Measurements from ENCODE around the gene SLC2A9.

The SLC2A9 gene

DNA sequence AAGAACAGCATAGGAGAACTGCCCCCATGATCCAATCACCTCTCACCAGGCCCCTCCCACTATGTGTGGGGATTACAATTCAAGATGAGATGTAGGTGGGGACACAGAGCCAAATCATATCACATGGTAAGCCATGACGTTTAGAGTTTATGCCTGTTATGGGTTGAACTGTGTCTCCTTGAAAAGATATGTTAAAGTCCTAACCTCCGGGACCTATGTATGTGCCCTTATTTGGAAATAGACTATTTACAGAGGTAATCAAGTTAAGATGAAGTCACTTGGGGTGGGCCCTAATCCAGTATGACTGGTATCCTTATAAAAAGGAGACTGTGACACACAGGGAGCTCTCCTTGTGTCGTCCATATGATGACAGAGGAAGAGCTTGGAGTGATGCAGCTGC lies 25.2 kb upstream of the SLC2A9 start:
- H3K4me3 ChIP-seq (ENCODE audit: control insufficient read depth, low read depth, low read length), result no peak overlapping the region
- DNase-seq (ENCODE audit: low read depth), result no peak
- no peak for TF ChIP-seq CTCF (IDR thresholded peaks at IDR 0.05; ENCODE audit: control insufficient read depth, insufficient read depth, low read depth, low read length, missing control alignments)

DNA sequence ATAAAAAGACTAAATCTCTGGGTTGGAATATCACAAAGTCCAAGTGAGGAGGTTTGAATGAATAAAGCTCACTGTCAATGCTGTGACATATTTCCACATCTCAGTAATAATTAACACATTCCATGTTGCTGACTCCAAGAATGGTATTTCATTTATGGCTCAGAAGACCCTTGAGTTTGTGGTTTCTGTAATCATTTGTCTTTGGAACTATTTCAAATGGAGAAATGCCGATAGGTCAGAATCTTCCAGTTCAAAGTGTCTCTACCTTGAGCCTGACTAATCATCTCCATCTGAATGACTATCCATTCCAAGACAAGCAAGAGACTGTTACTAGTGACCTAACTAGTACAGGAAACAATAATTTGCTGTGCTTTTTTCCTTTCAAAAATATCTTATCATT lies 24.2 kb upstream of the SLC2A9 start:
- no peak for TF ChIP-seq CTCF (IDR thresholded peaks at IDR 0.05; ENCODE audit: control insufficient read depth, insufficient read depth, low read depth, low read length, missing control alignments)
- no peak overlapping the region for H3K4me3 ChIP-seq (ENCODE audit: control insufficient read depth, low read depth, low read length)
- no peak for DNase-seq (ENCODE audit: low read depth)

DNA sequence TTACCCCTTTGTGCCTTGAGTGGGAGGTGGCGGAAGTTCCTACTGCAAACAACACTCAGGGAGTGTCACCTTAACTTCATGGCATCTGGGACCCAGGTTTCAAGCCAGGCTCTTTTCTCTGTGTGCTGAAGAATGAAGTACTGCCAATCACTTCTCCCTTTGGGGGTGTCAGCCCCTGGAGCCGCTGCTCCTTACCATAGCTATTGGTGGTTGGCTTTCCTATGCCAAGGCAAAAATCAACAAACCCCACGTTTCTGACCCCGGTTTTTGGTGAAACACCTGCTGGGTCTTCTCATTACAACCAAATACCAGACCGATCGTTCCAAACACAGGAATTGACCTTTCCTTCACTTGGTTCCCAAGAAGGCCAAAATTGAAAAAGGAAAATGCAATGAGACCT lies 19.7 kb upstream of the SLC2A9 start:
- TF ChIP-seq CTCF (IDR thresholded peaks at IDR 0.05; ENCODE audit: control insufficient read depth, insufficient read depth, low read depth, low read length, missing control alignments), result no peak
- H3K4me3 ChIP-seq (ENCODE audit: control insufficient read depth, low read depth, low read length), result no peak overlapping the region
- no peak for DNase-seq (ENCODE audit: low read depth)

- no peak for DNase-seq (ENCODE audit: low read depth)
- TF ChIP-seq CTCF (IDR thresholded peaks at IDR 0.05; ENCODE audit: control insufficient read depth, insufficient read depth, low read depth, low read length, missing control alignments), result no peak
Measured at GRCh38 chr4:10040049-10040892, 19.0 kb upstream of the SLC2A9 start.

GRCh38 chr4:10036807-10037342 lies 15.6 kb upstream of the SLC2A9 start:
- DNase-seq (ENCODE audit: low read depth), result no peak
- H3K4me3 ChIP-seq (ENCODE audit: control insufficient read depth, low read depth, low read length), result no peak overlapping the region
- TF ChIP-seq CTCF (IDR thresholded peaks at IDR 0.05; ENCODE audit: control insufficient read depth, insufficient read depth, low read depth, low read length, missing control alignments), result no peak

More at GRCh38 chr4:10040049-10040892, 19.0 kb upstream of the SLC2A9 start:
- no peak overlapping the region for H3K4me3 ChIP-seq (ENCODE audit: control insufficient read depth, low read depth, low read length)

DNA sequence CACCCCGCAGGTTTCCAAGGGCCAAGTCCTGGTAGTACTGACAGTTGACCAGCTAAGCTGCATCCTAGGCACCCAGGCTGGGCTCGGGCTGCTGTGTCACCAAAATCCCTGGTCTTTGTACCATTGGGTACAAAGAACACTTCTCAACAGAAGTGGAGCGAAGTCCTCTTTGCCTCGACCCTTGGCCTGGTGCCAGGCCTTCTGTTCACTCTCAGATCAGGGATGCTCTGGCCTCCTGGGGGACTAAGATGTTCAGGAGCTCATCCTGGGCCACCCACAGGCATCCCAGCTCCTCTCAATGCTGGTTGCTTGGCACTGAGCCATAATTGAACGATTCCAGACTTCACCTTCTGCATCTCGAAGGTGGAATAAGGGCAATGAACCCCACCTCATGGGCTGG lies 13.8 kb upstream of the SLC2A9 start:
- no peak for TF ChIP-seq CTCF (IDR thresholded peaks at IDR 0.05; ENCODE audit: control insufficient read depth, insufficient read depth, low read depth, low read length, missing control alignments)
- DNase-seq (ENCODE audit: low read depth), result no peak
- H3K4me3 ChIP-seq (ENCODE audit: control insufficient read depth, low read depth, low read length), result no peak overlapping the region

All from AG09309 (cell line).